CD14-positive monocyte (primary cell): ENCODE results near the gene RNF5. TPM values are rescaled to one million over a fixed set of nuclear protein-coding genes. Genes with fewer than 3 reads are reported as not detected.

Experiments used
- DNase-seq, 3 donors: peaks; one replicate each; pipeline ENCODE4 v3.0.0-alpha.2; 2011 to 2022
- H2AFZ ChIP-seq: 2 replicates; pipeline ENCODE4 v1.6.0; 2012; ENCODE audit warnings: mild to moderate bottlenecking, low read depth, low read length, inconsistent platforms; ENCODE audit not compliant: insufficient read depth, poor library complexity, severe bottlenecking
- H3K27ac ChIP-seq, 2 donors: 1 replicate in 1 of 2; 2 replicates in 1 of 2; pipeline ENCODE4 v1.5.1; 2012 to 2013; ENCODE audit warnings: low read length in 2 of 2, control low read depth in 1 of 2, inconsistent platforms in 1 of 2, low read depth in 1 of 2, mild to moderate bottlenecking in 1 of 2
- H3K27me3 ChIP-seq, 2 donors: one replicate each; pipeline versions ENCODE4 v1.6.0 to v1.6.1; 2011 to 2013; ENCODE audit warnings: low read length in 2 of 2; ENCODE audit not compliant: control insufficient read depth in 2 of 2, insufficient read depth in 2 of 2
- H3K36me3 ChIP-seq, 2 donors: replicated peaks in 1 of 2; 1 replicate in 1 of 2; 2 replicates in 1 of 2; pipeline versions ENCODE4 v1.5.1 to v1.6.1; 2012 to 2013; ENCODE audit warnings: low read length in 2 of 2, control low read depth in 1 of 2, inconsistent platforms in 1 of 2, mild to moderate bottlenecking in 1 of 2; ENCODE audit not compliant: insufficient read depth in 2 of 2, control insufficient read depth in 1 of 2
- H3K4me1 ChIP-seq, 2 donors: 1 replicate in 1 of 2; 2 replicates in 1 of 2; pipeline versions ENCODE4 v1.5.1 to v1.6.1; 2012 to 2013; ENCODE audit warnings: low read length in 2 of 2, control low read depth in 1 of 2, inconsistent platforms in 1 of 2, mild to moderate bottlenecking in 1 of 2, moderate library complexity in 1 of 2; ENCODE audit not compliant: insufficient read depth in 2 of 2, control insufficient read depth in 1 of 2
- H3K4me2 ChIP-seq: replicated peaks from 2 replicates; pipeline ENCODE3; 2012; ENCODE audit warnings: low read length, moderate library complexity, mild to moderate bottlenecking; ENCODE audit not compliant: poor library complexity, severe bottlenecking; ENCODE audit errors: extremely low read depth
- H3K4me3 ChIP-seq, 3 experiments: fragments of 200-600 bp in 1 of 3; sonication (generic) in 1 of 3; replicated peaks in 1 of 3; 1 replicate in 2 of 3; 2 replicates in 1 of 3; pipeline ENCODE4 v1.5.1; 2011 to 2013; ENCODE audit warnings: low read length in 3 of 3, mild to moderate bottlenecking in 3 of 3, control low read depth in 2 of 3, low read depth in 2 of 3, inconsistent platforms in 1 of 3, moderate library complexity in 1 of 3
- H3K79me2 ChIP-seq: 2 replicates; pipeline ENCODE4 v1.6.0; 2012; ENCODE audit warnings: mild to moderate bottlenecking, control low read depth, inconsistent platforms, low read length, moderate library complexity; ENCODE audit not compliant: insufficient read depth
- H3K9ac ChIP-seq: 2 replicates; pipeline ENCODE4 v1.6.0; 2017; ENCODE audit warnings: low read length, mild to moderate bottlenecking; ENCODE audit not compliant: insufficient read depth, poor library complexity, severe bottlenecking
- H3K9me3 ChIP-seq, 2 donors: replicated peaks in 1 of 2; 1 replicate in 1 of 2; 2 replicates in 1 of 2; pipeline versions ENCODE4 v1.5.1 to v1.6.1; 2012 to 2013; ENCODE audit warnings: low read length in 2 of 2, control low read depth in 1 of 2; ENCODE audit not compliant: control insufficient read depth in 1 of 2, insufficient read depth in 1 of 2
- H4K20me1 ChIP-seq: 2 replicates; pipeline ENCODE4 v1.6.0; 2012; ENCODE audit warnings: mild to moderate bottlenecking, low read length, control low read depth, moderate library complexity; ENCODE audit not compliant: insufficient read depth
- H3K27ac Mint-ChIP-seq, 7 donors: one replicate each; pipeline ENCODE4 v1.8.0; 2020; ENCODE audit warnings: mild to moderate bottlenecking in 7 of 7, mixed read lengths in 7 of 7, moderate library complexity in 6 of 7, inconsistent platforms in 2 of 7
- H3K27me3 Mint-ChIP-seq, 3 donors: one replicate each; pipeline ENCODE4 v1.8.0; 2021 to 2022; ENCODE audit warnings: low read depth in 3 of 3, mild to moderate bottlenecking in 3 of 3, mixed read lengths in 3 of 3, moderate library complexity in 3 of 3, inconsistent platforms in 1 of 3
- H3K36me3 Mint-ChIP-seq, 2 donors: one replicate each; pipeline ENCODE4 v1.8.0; 2020; ENCODE audit warnings: mixed read lengths in 2 of 2, inconsistent platforms in 1 of 2, mild to moderate bottlenecking in 1 of 2
- H3K4me1 Mint-ChIP-seq: one replicate; pipeline ENCODE4 v1.8.0; 2020; ENCODE audit warnings: mild to moderate bottlenecking, mixed read lengths
- H3K4me3 Mint-ChIP-seq, 2 donors: one replicate each; pipeline ENCODE4 v1.8.0; 2020; ENCODE audit warnings: mild to moderate bottlenecking in 2 of 2, mixed read lengths in 2 of 2, moderate library complexity in 1 of 2
- H3K9me3 Mint-ChIP-seq, 7 donors: one replicate each; pipeline ENCODE4 v1.8.0; 2020 to 2022; ENCODE audit warnings: mixed read lengths in 7 of 7, mild to moderate bottlenecking in 6 of 7, moderate library complexity in 6 of 7, inconsistent platforms in 2 of 7
- CTCF ChIP-seq: fragments of 200-600 bp; IDR thresholded peaks from one replicate; pipeline ENCODE4 v1.8.0; 2022; ENCODE audit warnings: antibody characterized with exemption, mild to moderate bottlenecking
- WGBS: methylation state at CpG from one replicate; pipeline ENCODE4 v1.1.5; 2013; ENCODE audit warnings: missing lambda C conversion rate; ENCODE audit not compliant: insufficient coverage; 5-methylcytosine and 5-hydroxymethylcytosine counted together
- intact Hi-C, 2 donors: fragments of 100-400 bp; cut with micrococcal nuclease; formaldehyde crosslinking; loops; one replicate each; pipeline versions ENCODE4 v1.15.0 to v1.15.1; 2023
- polyA plus RNA-seq, 3 donors: library from polyadenylated mRNA; depleted of rRNA in 1 of 3; unstranded in 2 of 3; stranded (reverse) in 1 of 3; fragments of 300-500 nt in 2 of 3; fragments of >200 nt in 1 of 3; fragmentation: Illumina TruSeq in 2 of 3; gene quantifications; 1 replicate in 2 of 3; 2 replicates in 1 of 3; pipeline ENCODE4 v1.2.3, GENCODE V29; 2012 to 2021

RNF5 gene
- polyA plus RNA-seq, 3 donors: 62.2 to 108 (median 83.5) TPM

- H3K27me3 Mint-ChIP-seq: peaks cover 0 to 4% (median 0%) of the 10 kb centered on the region in 3 donors
- H3K4me2 ChIP-seq: no peak overlapping the region
These were observed 3.0 kb downstream of the RNF5 start for GRCh38 chr6:32181148-32181702.

GRCh38 chr6:32181915-32182529, 3.8 kb downstream of the RNF5 start:
- Histone ChIP-seq H3K4me1 (peaks cover 49 to 58% of the 10 kb centered on the region in 2 donors), H3K4me2 (no peak overlapping the region), H4K20me1 (no peaks in the 10 kb centered on the region), H3K4me3 (no peak overlapping the region), H3K9ac (no peak overlapping the region), H3K79me2 (peaks cover 54% of the 10 kb centered on the region), H3K27ac (peak overlapping the region; percentile 27 to 62), H3K9me3 (no peaks in the 10 kb centered on the region), H3K27me3 (no peaks in the 10 kb centered on the region), H2AFZ (no peak overlapping the region), H3K36me3 (peaks cover 45 to 61% of the 10 kb centered on the region in 2 donors)
- 41% methylated on average over 5 of the region's 10 CpGs for WGBS
- no peak for DNase-seq
- TF ChIP-seq CTCF: no peak
- H3K27me3 Mint-ChIP-seq: peaks cover 0 to 3% (median 2%) of the 10 kb centered on the region in 3 donors
- H3K4me3 Mint-ChIP-seq: no peak overlapping the region
- intact Hi-C loops: no loop called here
- peaks cover 68% of the 10 kb centered on the region for H3K4me1 Mint-ChIP-seq
- no peaks in the 10 kb centered on the region for H3K9me3 Mint-ChIP-seq
- H3K36me3 Mint-ChIP-seq: peaks cover 48 to 61% of the 10 kb centered on the region in 2 donors
- peak overlapping the region; percentile 62 to 92 (median 78) for H3K27ac Mint-ChIP-seq

More at GRCh38 chr6:32181148-32181702, 3.0 kb downstream of the RNF5 start:
- Histone ChIP-seq H3K9me3 (no peaks in the 10 kb centered on the region), H4K20me1 (no peaks in the 10 kb centered on the region), H2AFZ (no peak overlapping the region), H3K27me3 (no peaks in the 10 kb centered on the region), H3K36me3 (peaks cover 37 to 53% of the 10 kb centered on the region in 2 donors), H3K79me2 (peaks cover 51% of the 10 kb centered on the region), H3K4me1 (peaks cover 49 to 58% of the 10 kb centered on the region in 2 donors), H3K4me3 (no peak overlapping the region), H3K9ac (no peak overlapping the region), H3K27ac (peak overlapping the region in 1 of 2 donors; percentile 38)
- H3K27ac Mint-ChIP-seq: peak overlapping the region in 6 of 7 donors; percentile 15 to 100 (median 29)
- H3K4me3 Mint-ChIP-seq: no peak overlapping the region
- intact Hi-C loops: no loop called here
- DNase-seq: no peak
- WGBS: 91% methylated on average over 5 of the region's 15 CpGs
- TF ChIP-seq CTCF: no peak
- H3K36me3 Mint-ChIP-seq: peaks cover 40 to 53% of the 10 kb centered on the region in 2 donors
- no peaks in the 10 kb centered on the region for H3K9me3 Mint-ChIP-seq
- peaks cover 68% of the 10 kb centered on the region for H3K4me1 Mint-ChIP-seq
